Smooth muscle cell (in vitro differentiated cells): ENCODE data around the gene RNASET2. TPM values are rescaled to one million over a fixed set of nuclear protein-coding genes. Genes with fewer than 3 reads are reported as not detected.

ENCODE experiments used
- DNase-seq: peaks from one replicate; lab custom pipeline; 2025; ENCODE audit not compliant: unreplicated experiment; lab: John Stamatoyannopoulos, UW
- H2AFZ ChIP-seq: fragments of 200-600 bp; sonication (generic); 2 replicates; pipeline ENCODE4 v1.6.0; 2016; ENCODE audit warnings: antibody characterized with exemption, low read depth, mild to moderate bottlenecking
- H3F3A ChIP-seq: fragments of 200-600 bp; sonication (generic); 2 replicates; pipeline ENCODE4 v1.6.0; 2017; ENCODE audit warnings: antibody characterized with exemption, low read depth
- H3K27ac ChIP-seq: fragments of 200-600 bp; sonication (generic); 2 replicates; pipeline ENCODE4 v1.5.1; 2016; ENCODE audit warnings: low read depth, mild to moderate bottlenecking
- H3K27me3 ChIP-seq: fragments of 200-600 bp; sonication (generic); 2 replicates; pipeline ENCODE4 v1.6.1; 2016; ENCODE audit warnings: low read depth, mild to moderate bottlenecking
- H3K36me3 ChIP-seq: fragments of 200-600 bp; sonication (generic); 2 replicates; pipeline ENCODE4 v1.5.1; 2016; ENCODE audit warnings: low read depth
- H3K4me1 ChIP-seq: fragments of 200-600 bp; sonication (generic); 2 replicates; pipeline ENCODE4 v1.5.1; 2016; ENCODE audit warnings: low read depth
- H3K4me2 ChIP-seq: fragments of 200-600 bp; sonication (generic); 2 replicates; pipeline ENCODE4 v1.6.0; 2016; ENCODE audit warnings: mild to moderate bottlenecking
- H3K4me3 ChIP-seq: fragments of 200-600 bp; sonication (generic); 2 replicates; pipeline ENCODE4 v1.5.1; 2016; ENCODE audit warnings: mild to moderate bottlenecking
- H3K79me2 ChIP-seq: fragments of 200-600 bp; sonication (generic); 2 replicates; pipeline ENCODE4 v1.6.0; 2016; ENCODE audit warnings: low read depth, mild to moderate bottlenecking
- H3K9ac ChIP-seq: fragments of 200-600 bp; sonication (generic); 2 replicates; pipeline ENCODE4 v1.6.0; 2016; ENCODE audit warnings: low read depth
- H3K9me3 ChIP-seq: fragments of 200-600 bp; sonication (generic); replicated peaks from 2 replicates; pipeline ENCODE4 v1.5.1; 2016; ENCODE audit warnings: low read depth
- H4K20me1 ChIP-seq: fragments of 200-600 bp; sonication (generic); 2 replicates; pipeline ENCODE4 v1.6.0; 2016; ENCODE audit warnings: low read depth
- WGBS: methylation state at CpG from one replicate; pipeline ENCODE4 v1.1.7; 2016; ENCODE audit warnings: low lambda C conversion rate; 5-methylcytosine and 5-hydroxymethylcytosine counted together
- polyA plus RNA-seq: library from polyadenylated mRNA; unstranded; fragments of >200 nt; fragmentation: Nextera tagmentation; extraction: Ambion mirVana; gene quantifications from 2 replicates; pipeline ENCODE4 v1.2.1, GENCODE V29; 2016
- total RNA-seq: library from RNA; depleted of rRNA; stranded (reverse); fragments of >200 nt; gene quantifications from 2 replicates; pipeline ENCODE4 v1.2.3, GENCODE V29; 2014
- TF ChIP-seq, protein P1 (sequence below): fragments of 200-600 bp; sonication (generic); IDR thresholded peaks from 2 replicates; pipeline ENCODE4 v1.5.1; 2017; ENCODE audit warnings: borderline replicate concordance, mild to moderate bottlenecking, antibody characterized with exemption; ENCODE audit not compliant: insufficient read depth, poor library complexity, severe bottlenecking

RNASET2 gene
- total and polyA plus RNA-seq, 2 experiments from 2014 or later, result 20.6 to 29.3 TPM

DNA sequence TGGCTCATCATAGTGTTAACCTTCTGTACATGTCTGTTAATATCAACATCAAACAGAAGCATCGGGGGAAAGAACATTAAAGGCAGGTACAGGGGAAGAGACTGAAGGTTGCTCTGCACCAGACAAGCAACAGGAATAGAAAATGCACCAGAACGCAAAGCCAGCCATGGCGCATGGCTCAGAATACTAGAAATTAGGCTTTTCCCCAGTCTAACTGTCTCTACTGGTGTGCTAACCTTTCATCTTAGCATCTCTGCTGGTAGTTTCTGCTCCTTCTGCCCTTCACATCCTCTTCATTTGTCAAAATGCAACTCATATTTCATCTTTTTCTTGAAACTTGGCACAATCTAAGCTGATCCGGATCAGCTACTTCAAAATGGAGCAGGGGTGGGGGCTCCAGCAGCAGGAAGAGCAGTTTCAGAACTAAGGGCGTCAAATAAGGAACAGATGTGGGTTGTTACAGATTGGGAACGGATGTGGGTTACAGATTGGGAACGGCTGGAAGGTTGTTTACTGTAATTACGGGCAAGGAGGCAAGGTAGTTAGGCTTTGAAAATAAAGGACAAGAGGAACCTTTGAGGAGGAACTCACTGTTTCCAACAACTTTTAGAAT is 13.1 kb upstream of the RNASET2 start:
- Histone ChIP-seq H3K4me3 (no peak overlapping the region), H3K27ac (no peak overlapping the region), H3K9ac (no peak overlapping the region), H3K36me3 (no peaks in the 10 kb centered on the region), H3K79me2 (no peaks in the 10 kb centered on the region), H2AFZ (no peak overlapping the region), H3K4me2 (no peak overlapping the region), H3K9me3 (no peaks in the 10 kb centered on the region), H3K4me1 (no peaks in the 10 kb centered on the region), H4K20me1 (no peaks in the 10 kb centered on the region), H3K27me3 (no peaks in the 10 kb centered on the region), H3F3A (no peaks in the 10 kb centered on the region)
- no peak for DNase-seq
- WGBS, result 79% methylated on average over 8 of the region's 8 CpGs
- TF ChIP-seq, protein P1, sequence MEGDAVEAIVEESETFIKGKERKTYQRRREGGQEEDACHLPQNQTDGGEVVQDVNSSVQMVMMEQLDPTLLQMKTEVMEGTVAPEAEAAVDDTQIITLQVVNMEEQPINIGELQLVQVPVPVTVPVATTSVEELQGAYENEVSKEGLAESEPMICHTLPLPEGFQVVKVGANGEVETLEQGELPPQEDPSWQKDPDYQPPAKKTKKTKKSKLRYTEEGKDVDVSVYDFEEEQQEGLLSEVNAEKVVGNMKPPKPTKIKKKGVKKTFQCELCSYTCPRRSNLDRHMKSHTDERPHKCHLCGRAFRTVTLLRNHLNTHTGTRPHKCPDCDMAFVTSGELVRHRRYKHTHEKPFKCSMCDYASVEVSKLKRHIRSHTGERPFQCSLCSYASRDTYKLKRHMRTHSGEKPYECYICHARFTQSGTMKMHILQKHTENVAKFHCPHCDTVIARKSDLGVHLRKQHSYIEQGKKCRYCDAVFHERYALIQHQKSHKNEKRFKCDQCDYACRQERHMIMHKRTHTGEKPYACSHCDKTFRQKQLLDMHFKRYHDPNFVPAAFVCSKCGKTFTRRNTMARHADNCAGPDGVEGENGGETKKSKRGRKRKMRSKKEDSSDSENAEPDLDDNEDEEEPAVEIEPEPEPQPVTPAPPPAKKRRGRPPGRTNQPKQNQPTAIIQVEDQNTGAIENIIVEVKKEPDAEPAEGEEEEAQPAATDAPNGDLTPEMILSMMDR, result no peak

DNA sequence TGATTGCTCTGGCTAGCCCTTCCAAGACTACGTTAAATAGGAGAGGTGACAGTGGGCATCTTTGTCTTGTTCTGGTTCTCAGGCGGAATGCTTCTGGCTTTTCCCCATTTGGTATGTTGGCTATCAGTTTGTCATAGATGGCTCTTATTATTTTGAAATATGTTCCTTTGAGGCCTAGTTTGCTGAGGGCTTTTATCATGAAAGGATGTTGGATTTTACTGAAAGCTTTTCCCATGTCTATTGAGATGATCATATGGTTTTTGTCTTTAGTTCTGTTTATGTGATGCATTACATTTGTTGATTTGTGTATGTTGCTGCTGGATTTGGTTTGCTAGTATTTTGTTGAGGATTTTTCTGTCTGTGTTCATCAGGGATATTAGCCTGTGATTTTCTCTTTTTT is 9.9 kb upstream of the RNASET2 start:
- whole genome bisulfite sequencing, result 100% methylated on average over 2 of the region's 2 CpGs
- no peak for DNase-seq
- H2AFZ ChIP-seq, result no peak overlapping the region
- H3K79me2 ChIP-seq, result no peaks in the 10 kb centered on the region
- no peak overlapping the region for H3K27ac ChIP-seq
- no peaks in the 10 kb centered on the region for H3K36me3 ChIP-seq
- H3K4me2 ChIP-seq, result no peak overlapping the region
- no peaks in the 10 kb centered on the region for H3K27me3 ChIP-seq
- H3K9ac ChIP-seq, result no peak overlapping the region
- no peak overlapping the region for H3K4me3 ChIP-seq
- no peaks in the 10 kb centered on the region for H3K9me3 ChIP-seq
- H3F3A ChIP-seq, result no peaks in the 10 kb centered on the region
- no peaks in the 10 kb centered on the region for H4K20me1 ChIP-seq
- no peaks in the 10 kb centered on the region for H3K4me1 ChIP-seq
- TF ChIP-seq, protein P1, result no peak

DNA sequence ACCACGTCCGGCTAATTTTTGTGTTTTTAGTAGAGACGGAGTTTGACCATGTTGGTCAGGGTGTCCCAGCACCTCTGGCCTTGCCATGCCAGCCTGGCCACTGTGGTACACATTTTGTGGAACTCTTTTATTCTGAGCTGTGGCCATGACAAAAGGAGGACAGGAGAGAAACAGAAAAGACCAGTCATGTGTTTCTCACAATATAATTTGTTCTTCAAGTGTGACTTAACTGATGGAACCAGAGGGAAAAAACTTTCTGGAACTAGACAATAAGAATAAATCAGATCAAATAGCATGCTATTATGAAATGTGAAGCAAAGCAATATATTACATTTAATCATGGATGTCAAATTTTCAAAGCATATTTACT is 4.2 kb upstream of the RNASET2 start:
- no peaks in the 10 kb centered on the region for H3K27me3 ChIP-seq
- 89% methylated on average over 3 of the region's 3 CpGs for WGBS
- TF ChIP-seq, protein P1, result no peak
- no peaks in the 10 kb centered on the region for H3K79me2 ChIP-seq
- H3K9me3 ChIP-seq, result no peaks in the 10 kb centered on the region
- H2AFZ ChIP-seq, result no peak overlapping the region
- no peaks in the 10 kb centered on the region for H3F3A ChIP-seq
- H3K36me3 ChIP-seq, result no peaks in the 10 kb centered on the region
- H3K27ac ChIP-seq, result no peak overlapping the region
- no peak overlapping the region for H3K9ac ChIP-seq
- no peak overlapping the region for H3K4me3 ChIP-seq
- peaks cover 11% of the 10 kb centered on the region for H3K4me1 ChIP-seq
- DNase-seq, result no peak
- H4K20me1 ChIP-seq, result no peaks in the 10 kb centered on the region
- H3K4me2 ChIP-seq, result no peak overlapping the region

DNA sequence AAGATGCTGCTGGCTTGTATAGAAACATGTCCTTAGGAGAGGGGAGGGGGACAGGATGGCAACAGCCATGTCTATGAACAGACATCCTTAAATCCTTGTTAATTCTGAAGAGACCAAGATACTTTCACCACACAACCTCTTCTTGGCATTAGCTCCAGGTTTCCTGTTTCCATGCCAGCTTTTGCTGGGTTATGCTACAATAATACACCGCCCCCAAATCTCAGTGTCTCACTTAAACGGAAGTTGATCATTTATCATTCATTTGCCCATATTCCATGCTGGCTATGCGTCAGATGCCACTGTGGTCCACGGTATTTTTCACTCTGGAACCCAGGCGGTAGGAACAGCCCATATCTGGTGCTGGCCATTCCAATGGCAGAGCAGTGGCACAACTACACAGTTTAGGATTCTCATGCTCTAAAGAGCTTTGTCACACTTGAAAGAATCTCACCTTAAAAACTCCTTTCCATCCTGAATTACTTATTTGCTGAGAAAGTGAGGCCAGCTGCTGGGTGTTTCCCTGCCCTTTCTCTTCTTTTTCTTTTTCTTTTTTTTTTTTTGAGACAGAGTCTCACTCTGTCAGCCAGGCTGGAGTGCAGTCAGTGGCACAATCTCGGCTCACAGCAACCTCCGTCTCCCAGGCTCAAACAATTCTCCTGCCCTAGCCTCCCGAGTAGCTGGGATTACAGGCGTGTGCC is 3.7 kb upstream of the RNASET2 start:
- no peak overlapping the region for H3K9ac ChIP-seq

More for the DNA sequence above, 3.7 kb upstream of the RNASET2 start:
- 92% methylated on average over 9 of the region's 9 CpGs for WGBS
- Histone ChIP-seq H3K27ac (no peak overlapping the region), H3K27me3 (no peaks in the 10 kb centered on the region), H3F3A (no peaks in the 10 kb centered on the region), H3K79me2 (no peaks in the 10 kb centered on the region), H2AFZ (no peak overlapping the region), H3K4me3 (no peak overlapping the region), H3K9me3 (no peaks in the 10 kb centered on the region), H4K20me1 (no peaks in the 10 kb centered on the region), H3K4me1 (peaks cover 13% of the 10 kb centered on the region), H3K36me3 (no peaks in the 10 kb centered on the region), H3K4me2 (no peak overlapping the region)
- no peak for DNase-seq
- TF ChIP-seq, protein P1, result no peak
